Stimulated activated CD4-positive, alpha-beta T cell treated with anti-CD3 and anti-CD28 coated beads, TNF-alpha, amount 100 ng/mL, for 1 hour (primary cell): ENCODE results near the gene TAF11L12.
"Not testable (repeated sequence)": the region's sequence is repeated elsewhere in the genome, so short reads cannot be mapped to it uniquely, and the experiment has no call there.

ENCODE experiments used
- DNase-seq, 3 donors: peaks; one replicate each; pipeline ENCODE4 v3.0.0-alpha.2; 2020; ENCODE audit warnings: low read depth in 3 of 3, low spot score in 1 of 3

The TAF11L12 gene

GRCh38 chr5:17610092-17610491 lies at the start of gene TAF11L12:
Gene TAF11L12, plus strand, starts transcription at chr5:17610392.
- DNase-seq = not testable (repeated sequence)

GRCh38 chr5:17585658-17586057 lies 24.5 kb upstream of the TAF11L12 start, which contains the start of gene TAF11L7:
Gene TAF11L7, minus strand, starts transcription at chr5:17585758.
- not testable (repeated sequence) for DNase-seq

GRCh38 chr5:17590860-17591259 lies 19.3 kb upstream of the TAF11L12 start, which contains the start of gene TAF11L8:
Gene TAF11L8, minus strand, starts transcription at chr5:17590960.
- DNase-seq = not testable (repeated sequence)

- not testable (repeated sequence) for DNase-seq
Measured at GRCh38 chr5:17594255-17594654, 15.9 kb upstream of the TAF11L12 start, which contains the start of gene TAF11L9. Gene TAF11L9, minus strand, starts transcription at chr5:17594394.

GRCh38 chr5:17597728-17598127 lies 12.5 kb upstream of the TAF11L12 start, which contains the start of gene TAF11L10:
Gene TAF11L10, minus strand, starts transcription at chr5:17597828.
- not testable (repeated sequence) for DNase-seq

- not testable (repeated sequence) for DNase-seq
Measured at GRCh38 chr5:17603880-17604279, 6.3 kb upstream of the TAF11L12 start, which contains the start of gene TAF11L11. Gene TAF11L11, plus strand, starts transcription at chr5:17604183.

GRCh38 chr5:17604951-17605350 lies 5.2 kb upstream of the TAF11L12 start:
- DNase-seq = no peak

- DNase-seq = not testable (repeated sequence)
Measured at GRCh38 chr5:17607461-17607860, 2.7 kb upstream of the TAF11L12 start.

GRCh38 chr5:17614872-17615605 lies 4.8 kb downstream of the TAF11L12 start:
- no peak for DNase-seq

- DNase-seq = no peak
Measured at GRCh38 chr5:17619354-17619753, 9.2 kb downstream of the TAF11L12 start.

GRCh38 chr5:17620627-17621026 lies 10.4 kb downstream of the TAF11L12 start:
- no peak for DNase-seq

- DNase-seq = no peak
Measured at GRCh38 chr5:17625686-17626085, 15.5 kb downstream of the TAF11L12 start.

- not testable (repeated sequence) for DNase-seq
Measured at GRCh38 chr5:17631788-17632187, 21.6 kb downstream of the TAF11L12 start, which contains the start of gene TAF11L13. Gene TAF11L13, plus strand, starts transcription at chr5:17632088.

- no peak for DNase-seq
Measured at GRCh38 chr5:17634160-17634559, 24.0 kb downstream of the TAF11L12 start, which contains the start of gene TAF11L14. Gene TAF11L14, plus strand, starts transcription at chr5:17634460.

GRCh38 chr5:17649232-17649631 lies 39.0 kb downstream of the TAF11L12 start:
- not testable (repeated sequence) for DNase-seq

- not testable (repeated sequence) for DNase-seq
Measured at GRCh38 chr5:17655201-17655759, 45.1 kb downstream of the TAF11L12 start.

GRCh38 chr5:17655921-17656320 lies 45.7 kb downstream of the TAF11L12 start:
- no peak for DNase-seq
